ENCODE results near the gene IRF8. TPM values are rescaled to one million over a fixed set of nuclear protein-coding genes. Genes with fewer than 3 reads are reported as not detected.
A peak's percentile ranks its signal among the peaks of the same experiment; 100 is the strongest.

IRF8 gene
- total and polyA plus RNA-seq, 2 of the 13 experiments (the other 11 are each of a cell fraction or from before 2014, with no cell fraction given), result not detected

- TF ChIP-seq CTCF (CRISPR knock-in tag; IDR thresholded peaks at IDR 0.05) (no peak), USF2 (IDR thresholded peaks at IDR 0.05; ENCODE audit: low read depth, low read length) (no peak), USF2 (CRISPR knock-in tag; IDR thresholded peaks at IDR 0.05; ENCODE audit: borderline replicate concordance) (no peak), ZNF777 (CRISPR knock-in tag; IDR thresholded peaks at IDR 0.05) (no peak)
Measured at GRCh38 chr16:85931596-85932402, 32.8 kb downstream of the IRF8 start (continued).

- DNase-seq (ENCODE audit: low spot score) (no peak), FAIRE-seq (no peak), ATAC-seq (no peak)
- 0 out of 2 replicates have a peak, but pooled peaks have one; percentile 63 for TF ChIP-seq ZNF329 (CRISPR knock-in tag; IDR thresholded peaks at IDR 0.05; ENCODE audit: low read depth)
- TF ChIP-seq MNT (IDR thresholded peaks at IDR 0.05), result peak; percentile 66; the same call in 1 of the 2 replicates
- no peak for TF ChIP-seq ZNF570 (CRISPR knock-in tag; IDR thresholded peaks at IDR 0.05; ENCODE audit: borderline replicate concordance)
- no peak for TF ChIP-seq IRF9 (CRISPR knock-in tag; IDR thresholded peaks at IDR 0.05; ENCODE audit: borderline replicate concordance)
- no peaks in the 10 kb centered on the region for H3K36me3 ChIP-seq (replicated peaks in 1 of 2; ENCODE audit: control insufficient read depth in 1 of 2, insufficient read depth in 2 of 2, low read length in 2 of 2)
- H2AFZ ChIP-seq (ENCODE audit: low read length), result no peak overlapping the region
- no TSS peak for BruUV-seq (replicated peaks)
- H3K9ac ChIP-seq (ENCODE audit: insufficient read depth, low read depth, low read length), result no peak overlapping the region
- ChIA-PET CTCF (ENCODE audit: low intra/inter-chr PET ratio, low total read pairs) (no interaction called here), POLR2A (no interaction called here)
- intact Hi-C loops (cut with micrococcal nuclease; ENCODE audit: unreplicated experiment) (no loop called here), in situ Hi-C loops (cut with HindIII; ENCODE audit: extremely low pct_ligation_motif_present, low pct_unique_long_range_greater_than_20kb) (no loop called here)
- no peaks in the 10 kb centered on the region for H3K9me3 ChIP-seq (ENCODE audit: low read length)
- 44% methylated on average over 9 of the region's 9 CpGs for WGBS (ENCODE audit: low lambda C conversion rate)
- H4K20me1 ChIP-seq (ENCODE audit: insufficient read depth, low read length), result no peaks in the 10 kb centered on the region
- H3K79me2 ChIP-seq (ENCODE audit: insufficient read depth, low read length), result no peaks in the 10 kb centered on the region
- H3K4me1 ChIP-seq (ENCODE audit: insufficient read depth, low read length), result 0 out of 2 replicates have a peak, but pooled peaks cover under 1% of the 10 kb centered on the region
- H3K4me3 ChIP-seq (replicated peaks in 1 of 3; ENCODE audit: insufficient read depth in 1 of 3, low read depth in 2 of 3, low read length in 3 of 3), result no peak overlapping the region
- H3K27ac ChIP-seq (ENCODE audit: extremely low read length, insufficient read depth, low read length), result no peak overlapping the region
- peaks cover 8 to 41% of the 10 kb centered on the region in 2 experiments; a peak in 3 of 5 replicates for H3K27me3 ChIP-seq (ENCODE audit: control insufficient read depth in 1 of 2, insufficient read depth in 2 of 2, low read length in 2 of 2)
- H3K4me2 ChIP-seq (ENCODE audit: low read depth, low read length), result no peak overlapping the region
Measured at GRCh38 chr16:85934210-85934609, 35.2 kb downstream of the IRF8 start.

Measured in HepG2 (cell line).